ENCODE measurements around the gene DAPK2. TPM values are rescaled to one million over a fixed set of nuclear protein-coding genes. Genes with fewer than 3 reads are reported as not detected.

The DAPK2 gene
- total RNA-seq, 2 donors from 2014 or later = 6.1 to 10.6 TPM

DNA sequence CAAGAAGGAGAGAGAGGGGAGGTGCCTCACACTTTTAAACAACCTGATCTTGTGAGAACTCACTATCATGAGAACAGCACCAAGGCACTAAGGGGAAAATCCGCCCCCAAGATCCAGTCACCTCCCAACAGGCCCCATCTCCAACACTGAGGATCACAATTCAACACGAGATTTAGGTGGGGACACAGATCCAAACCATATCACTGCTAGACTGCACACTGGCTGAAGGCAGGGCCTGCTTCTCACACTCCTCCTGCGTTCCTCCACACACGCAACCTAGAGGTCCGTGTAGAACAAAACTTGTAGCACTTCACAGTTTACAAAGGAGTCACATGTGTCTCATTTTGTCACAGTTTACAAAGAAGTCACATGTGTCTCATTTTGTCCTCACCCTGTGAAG is 97.8 kb downstream of the DAPK2 start:
- Histone ChIP-seq H3K36me3 (no peaks in the 10 kb centered on the region), H3K4me1 (ENCODE audit: control insufficient read depth in 1 of 2, low read depth in 2 of 2) (peaks cover 5 to 14% of the 10 kb centered on the region in 2 donors), H3K27me3 (replicated peaks; ENCODE audit: insufficient read depth) (no peaks in the 10 kb centered on the region), H3K9me3 (no peaks in the 10 kb centered on the region), H3K27ac (no peak overlapping the region), H3K4me3 (no peak overlapping the region)
- TF ChIP-seq, protein P1, sequence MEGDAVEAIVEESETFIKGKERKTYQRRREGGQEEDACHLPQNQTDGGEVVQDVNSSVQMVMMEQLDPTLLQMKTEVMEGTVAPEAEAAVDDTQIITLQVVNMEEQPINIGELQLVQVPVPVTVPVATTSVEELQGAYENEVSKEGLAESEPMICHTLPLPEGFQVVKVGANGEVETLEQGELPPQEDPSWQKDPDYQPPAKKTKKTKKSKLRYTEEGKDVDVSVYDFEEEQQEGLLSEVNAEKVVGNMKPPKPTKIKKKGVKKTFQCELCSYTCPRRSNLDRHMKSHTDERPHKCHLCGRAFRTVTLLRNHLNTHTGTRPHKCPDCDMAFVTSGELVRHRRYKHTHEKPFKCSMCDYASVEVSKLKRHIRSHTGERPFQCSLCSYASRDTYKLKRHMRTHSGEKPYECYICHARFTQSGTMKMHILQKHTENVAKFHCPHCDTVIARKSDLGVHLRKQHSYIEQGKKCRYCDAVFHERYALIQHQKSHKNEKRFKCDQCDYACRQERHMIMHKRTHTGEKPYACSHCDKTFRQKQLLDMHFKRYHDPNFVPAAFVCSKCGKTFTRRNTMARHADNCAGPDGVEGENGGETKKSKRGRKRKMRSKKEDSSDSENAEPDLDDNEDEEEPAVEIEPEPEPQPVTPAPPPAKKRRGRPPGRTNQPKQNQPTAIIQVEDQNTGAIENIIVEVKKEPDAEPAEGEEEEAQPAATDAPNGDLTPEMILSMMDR (IDR thresholded peaks at IDR 0.05) = no peak
- DNase-seq (ENCODE audit: low spot score) = no peak
- ATAC-seq (ENCODE audit: insufficient number of reproducible peaks, low FRiP score, low read depth) = no peak

DNA sequence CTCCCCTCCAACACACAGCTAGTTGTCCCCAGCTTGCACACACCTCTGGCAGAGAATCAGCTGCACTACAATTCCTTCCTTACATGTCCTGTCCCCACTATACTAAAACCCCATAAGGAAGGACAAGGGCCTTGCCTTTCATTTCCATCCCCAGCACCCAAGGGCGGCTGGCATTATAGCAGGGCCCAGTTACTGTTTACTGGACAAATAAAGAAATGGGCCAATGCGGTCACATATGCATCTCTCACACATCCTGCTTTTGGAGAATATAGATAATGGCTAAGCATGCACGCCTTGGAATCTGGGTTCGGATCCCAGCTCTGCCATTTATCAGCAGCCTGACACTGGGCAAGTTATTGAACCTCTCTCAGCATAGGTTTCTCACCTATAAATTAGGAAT is 99.1 kb downstream of the DAPK2 start:
- H3K27ac ChIP-seq = no peak overlapping the region
- H3K36me3 ChIP-seq = no peaks in the 10 kb centered on the region
- no peak overlapping the region for H3K4me3 ChIP-seq
- ATAC-seq (ENCODE audit: insufficient number of reproducible peaks, low FRiP score, low read depth) (no peak), DNase-seq (ENCODE audit: low spot score) (no peak)
- TF ChIP-seq, protein P1 (IDR thresholded peaks at IDR 0.05) = no peak
- H3K27me3 ChIP-seq (replicated peaks; ENCODE audit: insufficient read depth) = no peaks in the 10 kb centered on the region
- H3K9me3 ChIP-seq = no peaks in the 10 kb centered on the region
- peaks cover 5 to 14% of the 10 kb centered on the region in 2 donors for H3K4me1 ChIP-seq (ENCODE audit: control insufficient read depth in 1 of 2, low read depth in 2 of 2)

DNA sequence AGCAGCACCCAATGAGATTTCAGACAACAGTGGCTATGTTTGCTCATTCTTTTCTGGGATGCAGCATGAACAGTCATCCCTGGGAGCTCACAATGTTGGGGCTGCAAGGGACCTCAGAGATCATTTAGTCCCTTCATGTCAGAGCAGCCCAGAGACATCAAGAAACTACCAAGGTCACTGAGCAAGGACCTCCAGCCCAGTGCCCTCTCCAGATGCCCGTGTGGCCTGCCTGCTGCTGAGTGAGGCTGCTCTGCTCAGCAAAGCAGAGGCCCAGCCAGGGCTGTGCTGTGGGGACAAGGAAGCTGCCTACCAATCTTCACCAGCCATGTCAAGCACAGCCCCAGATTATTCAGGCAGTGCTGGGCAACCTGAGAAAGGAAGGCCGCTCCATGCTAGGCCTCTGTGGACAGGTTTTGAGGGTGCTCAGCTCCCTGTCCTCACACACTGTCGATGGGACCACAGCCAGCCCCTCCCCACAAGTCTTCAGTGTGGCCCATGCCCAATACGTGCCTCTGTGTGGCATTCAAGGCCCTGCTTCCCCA is 99.7 kb downstream of the DAPK2 start:
- Histone ChIP-seq H3K4me1 (ENCODE audit: control insufficient read depth in 1 of 2, low read depth in 2 of 2) (peaks cover 5 to 16% of the 10 kb centered on the region in 2 donors), H3K9me3 (no peaks in the 10 kb centered on the region)
- no peak for ATAC-seq (ENCODE audit: insufficient number of reproducible peaks, low FRiP score, low read depth)

DNA sequence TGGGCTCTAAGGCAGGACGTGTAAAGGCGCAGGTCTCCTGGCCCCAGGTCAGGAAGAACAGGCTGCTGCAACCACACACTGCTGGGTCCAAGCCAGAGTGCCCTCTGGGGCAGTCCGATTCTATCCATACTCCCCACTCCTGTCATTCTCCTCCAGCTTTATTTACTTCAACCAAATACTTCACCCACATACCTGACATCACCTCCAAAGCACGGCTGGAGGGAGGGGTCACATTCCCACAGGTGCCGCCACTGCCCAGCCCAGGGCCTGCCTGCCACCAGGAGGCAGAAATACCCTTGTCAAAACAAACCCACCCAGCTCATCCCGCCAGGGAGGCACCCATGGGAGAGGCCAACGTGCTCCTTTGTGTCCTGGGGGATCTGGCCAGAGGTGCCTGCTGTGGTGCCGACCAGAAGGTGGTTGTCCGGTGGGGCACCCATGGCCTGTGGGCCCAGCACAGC is 100.4 kb downstream of the DAPK2 start:
- no peak for DNase-seq (ENCODE audit: low spot score)
- no peaks in the 10 kb centered on the region for H3K36me3 ChIP-seq
- H3K27ac ChIP-seq = no peak overlapping the region
- TF ChIP-seq, protein P1 (IDR thresholded peaks at IDR 0.05) = no peak
- peaks cover 4 to 15% of the 10 kb centered on the region in 2 donors for H3K4me1 ChIP-seq (ENCODE audit: control insufficient read depth in 1 of 2, low read depth in 2 of 2)
- ATAC-seq (ENCODE audit: insufficient number of reproducible peaks, low FRiP score, low read depth) = no peak
- no peaks in the 10 kb centered on the region for H3K9me3 ChIP-seq
- H3K4me3 ChIP-seq = no peak overlapping the region
- no peaks in the 10 kb centered on the region for H3K27me3 ChIP-seq (replicated peaks; ENCODE audit: insufficient read depth)

More for the DNA sequence above, 99.7 kb downstream of the DAPK2 start:
- no peak for DNase-seq (ENCODE audit: low spot score)
- Histone ChIP-seq H3K36me3 (no peaks in the 10 kb centered on the region), H3K27me3 (replicated peaks; ENCODE audit: insufficient read depth) (no peaks in the 10 kb centered on the region), H3K4me3 (no peak overlapping the region), H3K27ac (no peak overlapping the region)
- TF ChIP-seq, protein P1 (IDR thresholded peaks at IDR 0.05) = no peak

DNA sequence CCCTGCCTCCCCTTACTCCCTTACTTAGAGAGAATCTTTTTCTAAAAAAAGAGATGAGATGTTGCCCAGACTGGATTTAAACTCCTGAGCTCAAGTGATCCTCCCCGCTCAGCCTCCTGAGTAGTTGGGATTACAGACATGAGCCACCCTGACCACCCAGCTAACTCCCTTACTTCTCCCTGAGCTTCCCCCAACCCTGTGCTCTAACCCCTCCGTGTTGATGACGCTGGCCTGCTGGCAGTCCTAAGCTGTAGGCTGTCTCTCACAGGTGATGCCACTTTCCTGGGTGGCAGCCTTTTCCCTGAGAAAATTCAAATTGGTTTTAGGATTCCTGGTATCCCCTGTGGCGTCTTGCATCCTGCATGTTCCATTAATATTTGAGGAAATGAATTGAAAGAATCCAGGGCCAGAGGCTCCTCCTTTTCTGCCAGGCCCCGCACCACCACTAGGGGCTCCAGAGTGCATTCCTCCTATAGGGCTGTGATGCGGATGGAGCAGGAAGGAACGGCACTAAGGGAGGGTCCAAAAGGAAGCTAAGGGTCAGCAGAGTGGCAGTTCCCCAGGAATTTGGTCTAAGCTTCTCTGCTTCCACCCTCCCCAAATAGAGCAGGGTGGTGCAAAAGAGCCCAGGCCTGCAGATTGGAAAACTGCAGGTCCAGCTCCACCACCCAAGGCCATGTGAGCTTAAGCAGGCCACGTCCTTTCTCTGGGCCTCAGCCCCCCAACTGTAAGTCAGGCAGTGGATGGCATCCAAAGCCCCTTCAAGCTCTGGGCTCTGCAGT is 101.1 kb downstream of the DAPK2 start:
- H3K4me1 ChIP-seq (ENCODE audit: control insufficient read depth in 1 of 2, low read depth in 2 of 2) = peaks cover 3 to 10% of the 10 kb centered on the region in 2 donors
- ATAC-seq (ENCODE audit: insufficient number of reproducible peaks, low FRiP score, low read depth) (no peak), DNase-seq (ENCODE audit: low spot score) (no peak)
- no peaks in the 10 kb centered on the region for H3K9me3 ChIP-seq
- TF ChIP-seq, protein P1 (IDR thresholded peaks at IDR 0.05) = peak; percentile 85
- H3K27me3 ChIP-seq (replicated peaks; ENCODE audit: insufficient read depth) = no peaks in the 10 kb centered on the region
- no peaks in the 10 kb centered on the region for H3K36me3 ChIP-seq
- no peak overlapping the region for H3K27ac ChIP-seq
- no peak overlapping the region for H3K4me3 ChIP-seq

Measured in thoracic aorta (tissue), 2 donors.